ENCODE data around the gene PRKCH. TPM values are rescaled to one million over a fixed set of nuclear protein-coding genes. Genes with fewer than 3 reads are reported as not detected.

Gene PRKCH
- polyA plus RNA-seq, 3 donors, result 3.6 to 6.2 (median 5.4) TPM

DNA sequence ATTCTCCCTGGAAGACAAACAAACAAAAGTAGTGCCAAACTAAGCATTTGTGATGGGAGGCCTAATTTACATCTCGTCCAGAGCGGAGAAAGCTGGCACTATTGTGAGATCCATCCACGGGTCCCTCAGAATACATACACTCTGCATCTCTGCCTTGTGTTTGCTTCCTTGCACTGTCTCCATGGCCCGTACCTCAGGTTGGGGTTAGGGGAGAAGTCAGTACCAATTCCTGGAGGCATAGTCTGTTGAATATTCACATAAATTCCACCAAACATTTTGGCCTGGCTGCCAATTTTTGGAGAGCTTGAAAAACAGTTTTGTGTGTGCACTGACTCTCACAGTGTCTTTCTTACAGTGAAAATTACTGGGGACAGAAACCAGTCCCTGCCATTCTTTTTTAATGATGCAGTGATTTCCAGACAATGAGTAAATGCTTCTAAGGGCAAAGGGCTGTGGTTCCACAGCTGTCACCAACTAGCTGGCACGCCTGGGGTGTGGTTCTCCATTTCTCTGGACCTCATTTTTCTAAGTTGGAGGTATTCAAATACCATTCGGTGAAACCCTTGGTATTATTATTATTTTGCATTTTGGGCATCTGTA lies 254.3 kb downstream of the PRKCH start:
- no peaks in the 10 kb centered on the region for H3K27me3 ChIP-seq (ENCODE audit: control insufficient read depth in 2 of 2, insufficient read depth in 2 of 2, low read length in 2 of 2)
- no peaks in the 10 kb centered on the region for H3K79me2 ChIP-seq (ENCODE audit: insufficient read depth, low read length)
- H3K9me3 ChIP-seq (replicated peaks in 1 of 2; ENCODE audit: control insufficient read depth in 1 of 2, insufficient read depth in 1 of 2, low read length in 2 of 2), result no peaks in the 10 kb centered on the region
- no peak for DNase-seq
- no CpG with 5 or more reads among the region's 6 CpGs for WGBS (ENCODE audit: insufficient coverage)
- H3K4me3 ChIP-seq (replicated peaks in 1 of 3; ENCODE audit: low read depth in 2 of 3, low read length in 3 of 3), result no peak overlapping the region
- H2AFZ ChIP-seq (ENCODE audit: insufficient read depth, low read depth, low read length, poor library complexity, severe bottlenecking), result no peak overlapping the region
- Mint-ChIP-seq H3K27me3 (ENCODE audit: low read depth in 3 of 3) (peaks cover 0 to 2% (median 0%) of the 10 kb centered on the region in 3 donors), H3K4me1 (peaks cover 31% of the 10 kb centered on the region), H3K36me3 (peaks cover 0 to 2% of the 10 kb centered on the region in 2 donors), H3K27ac (no peak overlapping the region), H3K9me3 (peaks cover 0 to 3% (median 0%) of the 10 kb centered on the region in 7 donors), H3K4me3 (no peak overlapping the region)
- intact Hi-C loops (cut with micrococcal nuclease), result no loop called here
- TF ChIP-seq, protein P1, sequence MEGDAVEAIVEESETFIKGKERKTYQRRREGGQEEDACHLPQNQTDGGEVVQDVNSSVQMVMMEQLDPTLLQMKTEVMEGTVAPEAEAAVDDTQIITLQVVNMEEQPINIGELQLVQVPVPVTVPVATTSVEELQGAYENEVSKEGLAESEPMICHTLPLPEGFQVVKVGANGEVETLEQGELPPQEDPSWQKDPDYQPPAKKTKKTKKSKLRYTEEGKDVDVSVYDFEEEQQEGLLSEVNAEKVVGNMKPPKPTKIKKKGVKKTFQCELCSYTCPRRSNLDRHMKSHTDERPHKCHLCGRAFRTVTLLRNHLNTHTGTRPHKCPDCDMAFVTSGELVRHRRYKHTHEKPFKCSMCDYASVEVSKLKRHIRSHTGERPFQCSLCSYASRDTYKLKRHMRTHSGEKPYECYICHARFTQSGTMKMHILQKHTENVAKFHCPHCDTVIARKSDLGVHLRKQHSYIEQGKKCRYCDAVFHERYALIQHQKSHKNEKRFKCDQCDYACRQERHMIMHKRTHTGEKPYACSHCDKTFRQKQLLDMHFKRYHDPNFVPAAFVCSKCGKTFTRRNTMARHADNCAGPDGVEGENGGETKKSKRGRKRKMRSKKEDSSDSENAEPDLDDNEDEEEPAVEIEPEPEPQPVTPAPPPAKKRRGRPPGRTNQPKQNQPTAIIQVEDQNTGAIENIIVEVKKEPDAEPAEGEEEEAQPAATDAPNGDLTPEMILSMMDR (IDR thresholded peaks at IDR 0.05), result no peak
- no peak overlapping the region for H3K9ac ChIP-seq (ENCODE audit: insufficient read depth, low read length, poor library complexity, severe bottlenecking)
- H3K36me3 ChIP-seq (replicated peaks in 1 of 2; ENCODE audit: control insufficient read depth in 1 of 2, insufficient read depth in 2 of 2, low read length in 2 of 2), result no peaks in the 10 kb centered on the region
- H3K4me1 ChIP-seq (ENCODE audit: control insufficient read depth in 1 of 2, insufficient read depth in 2 of 2, low read length in 2 of 2), result peaks cover 19 to 24% of the 10 kb centered on the region in 2 donors
- H4K20me1 ChIP-seq (ENCODE audit: insufficient read depth, low read length), result no peaks in the 10 kb centered on the region
- no peak overlapping the region for H3K4me2 ChIP-seq (replicated peaks; ENCODE audit: extremely low read depth, low read length, poor library complexity, severe bottlenecking)
- H3K27ac ChIP-seq (ENCODE audit: low read depth in 1 of 2, low read length in 2 of 2), result no peak overlapping the region

DNA sequence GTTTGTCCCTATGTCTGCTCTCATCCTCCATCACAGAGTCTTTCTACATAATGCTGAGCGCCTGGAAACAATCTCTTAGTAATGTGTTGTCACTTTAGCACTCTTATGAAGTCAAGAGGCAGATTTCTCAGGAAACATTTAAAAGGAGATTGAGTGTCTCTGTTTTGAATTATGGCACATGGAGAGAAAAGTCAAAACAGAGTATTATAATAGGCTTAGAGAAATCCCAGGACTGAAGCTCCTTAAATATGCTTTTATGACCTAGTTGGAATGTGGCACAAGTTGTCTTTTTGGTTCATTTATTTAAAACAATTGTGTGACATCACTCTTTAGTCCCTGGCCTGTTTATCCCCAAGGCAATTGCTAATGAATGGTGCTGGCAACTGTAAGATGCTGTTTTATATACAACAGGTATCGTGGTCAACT lies 256.1 kb downstream of the PRKCH start:
- H3K79me2 ChIP-seq (ENCODE audit: insufficient read depth, low read length), result no peaks in the 10 kb centered on the region
- TF ChIP-seq, protein P1 (IDR thresholded peaks at IDR 0.05), result no peak
- WGBS (ENCODE audit: insufficient coverage), result no CpG with 5 or more reads among the region's 2 CpGs
- Mint-ChIP-seq H3K36me3 (no peaks in the 10 kb centered on the region), H3K9me3 (peaks cover 0 to 3% (median 0%) of the 10 kb centered on the region in 7 donors), H3K27ac (no peak overlapping the region), H3K4me3 (no peak overlapping the region), H3K27me3 (ENCODE audit: low read depth in 3 of 3) (peaks cover 0 to 2% (median 0%) of the 10 kb centered on the region in 3 donors), H3K4me1 (peaks cover 12% of the 10 kb centered on the region)
- H3K9me3 ChIP-seq (replicated peaks in 1 of 2; ENCODE audit: control insufficient read depth in 1 of 2, insufficient read depth in 1 of 2, low read length in 2 of 2), result no peaks in the 10 kb centered on the region
- H3K4me3 ChIP-seq (replicated peaks in 1 of 3; ENCODE audit: low read depth in 2 of 3, low read length in 3 of 3), result no peak overlapping the region
- no peak overlapping the region for H3K9ac ChIP-seq (ENCODE audit: insufficient read depth, low read length, poor library complexity, severe bottlenecking)
- no peak overlapping the region for H3K4me2 ChIP-seq (replicated peaks; ENCODE audit: extremely low read depth, low read length, poor library complexity, severe bottlenecking)
- intact Hi-C loops (cut with micrococcal nuclease), result no loop called here
- no peaks in the 10 kb centered on the region for H3K27me3 ChIP-seq (ENCODE audit: control insufficient read depth in 2 of 2, insufficient read depth in 2 of 2, low read length in 2 of 2)
- H3K36me3 ChIP-seq (replicated peaks in 1 of 2; ENCODE audit: control insufficient read depth in 1 of 2, insufficient read depth in 2 of 2, low read length in 2 of 2), result no peaks in the 10 kb centered on the region
- peaks cover under 1 to 5% of the 10 kb centered on the region in 2 donors for H3K4me1 ChIP-seq (ENCODE audit: control insufficient read depth in 1 of 2, insufficient read depth in 2 of 2, low read length in 2 of 2)
- no peak overlapping the region for H2AFZ ChIP-seq (ENCODE audit: insufficient read depth, low read depth, low read length, poor library complexity, severe bottlenecking)
- H4K20me1 ChIP-seq (ENCODE audit: insufficient read depth, low read length), result no peaks in the 10 kb centered on the region
- DNase-seq, result no peak
- no peak overlapping the region for H3K27ac ChIP-seq (ENCODE audit: low read depth in 1 of 2, low read length in 2 of 2)

Measured in CD14-positive monocyte (primary cell).